Activated CD4-positive, alpha-beta T cell treated with anti-CD3 and anti-CD28 coated beads for 48 hours (primary cell): ENCODE data around the gene STARD13.

Experiments
- DNase-seq: peaks from one replicate; pipeline ENCODE4 v3.0.0-alpha.2; 2020

STARD13 gene

GRCh38 chr13:33134213-33134612, 151.3 kb downstream of the STARD13 start:
- DNase-seq, result no peak

DNA sequence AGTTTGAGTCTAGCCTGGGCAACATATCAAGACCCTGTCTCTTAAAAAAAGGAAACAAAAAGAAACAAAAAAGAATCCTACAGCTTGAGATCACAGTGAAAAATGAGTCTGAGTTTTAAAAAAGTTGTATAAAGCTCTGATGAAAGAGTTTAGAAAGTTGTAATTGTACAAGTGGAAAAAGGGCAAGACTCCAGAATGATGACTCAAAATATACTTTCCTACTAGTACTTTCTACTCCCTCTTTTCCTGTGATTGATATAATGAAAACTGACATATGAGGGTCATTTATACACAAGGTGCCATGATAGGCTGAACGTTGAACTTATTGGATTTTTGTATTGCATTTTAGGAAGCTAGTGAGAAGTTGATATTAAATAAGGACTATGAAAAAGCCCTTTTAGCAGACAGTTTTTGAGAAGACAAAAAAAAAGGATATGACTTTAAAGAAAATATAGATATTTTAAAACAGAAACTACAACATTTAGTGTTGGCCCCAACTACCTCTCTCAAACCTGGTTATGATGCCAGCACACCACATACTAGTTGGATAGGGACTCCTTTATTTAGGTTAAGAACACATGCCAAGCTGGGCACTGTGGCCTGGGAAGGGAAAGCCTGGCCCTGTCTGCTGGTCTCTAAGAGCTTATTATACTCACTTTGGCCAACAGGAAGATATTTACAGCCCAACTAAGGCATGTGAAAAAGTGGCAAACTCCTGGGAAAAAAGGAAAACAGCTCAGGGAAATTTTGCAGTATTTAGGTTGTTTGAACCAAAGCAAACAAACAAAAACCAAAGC, 152.7 kb downstream of the STARD13 start:
- DNase-seq, result no peak

DNA sequence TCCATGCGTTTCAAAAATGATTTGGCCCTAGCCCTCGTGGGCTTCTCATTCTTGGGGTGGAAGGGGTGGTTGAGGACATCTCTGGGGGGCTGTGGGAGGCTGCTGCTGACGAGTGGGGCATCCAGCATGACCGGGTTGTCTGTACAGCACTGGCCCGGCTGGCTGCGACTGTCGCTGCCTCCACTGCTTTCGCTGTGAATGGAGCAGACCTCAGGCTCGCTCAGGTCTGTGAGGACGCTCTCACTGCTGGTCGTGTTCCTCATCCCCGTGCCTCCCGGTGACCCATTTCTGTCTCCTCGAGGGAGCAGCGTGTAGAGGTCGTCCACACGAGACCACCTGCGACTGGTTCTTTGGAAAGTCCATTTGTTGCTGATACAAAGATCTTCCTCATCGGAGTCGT, 155.7 kb downstream of the STARD13 start:
- DNase-seq, result no peak

DNA sequence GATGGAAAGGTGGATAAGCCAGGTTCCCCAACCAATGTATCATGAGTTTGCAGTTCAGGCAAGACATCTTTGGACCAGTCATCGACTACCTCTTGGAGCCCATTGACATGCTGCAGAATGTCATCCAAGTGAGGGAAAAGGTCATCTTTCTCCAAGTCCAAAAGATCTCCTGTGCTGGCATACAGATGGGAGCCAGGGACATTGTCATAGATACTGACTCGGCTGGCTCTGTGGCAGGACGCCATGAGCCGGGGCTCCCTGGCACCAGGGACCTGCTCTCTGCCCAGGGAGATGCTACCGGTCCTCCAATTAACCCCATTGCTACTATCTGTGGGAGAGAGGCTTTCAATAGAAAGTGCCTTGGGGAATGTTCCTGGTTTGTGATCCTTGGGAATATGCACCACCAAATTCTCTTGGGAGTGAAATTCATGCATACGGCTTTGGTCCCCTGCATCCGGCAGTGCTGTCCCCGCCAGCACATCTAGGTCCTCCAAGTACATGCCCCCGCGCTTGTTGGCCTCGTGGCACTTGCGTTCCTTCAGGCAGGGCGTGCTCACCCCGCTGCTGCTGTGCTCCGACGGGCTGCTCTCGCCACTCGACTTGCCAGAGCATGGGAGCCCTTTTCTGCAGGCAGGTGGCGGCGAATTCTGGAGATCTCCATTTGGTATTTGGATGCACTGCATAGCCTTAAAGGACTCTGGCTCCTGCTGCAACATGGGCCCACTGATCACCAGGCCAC, 156.3 kb downstream of the STARD13 start:
- DNase-seq, result no peak

DNA sequence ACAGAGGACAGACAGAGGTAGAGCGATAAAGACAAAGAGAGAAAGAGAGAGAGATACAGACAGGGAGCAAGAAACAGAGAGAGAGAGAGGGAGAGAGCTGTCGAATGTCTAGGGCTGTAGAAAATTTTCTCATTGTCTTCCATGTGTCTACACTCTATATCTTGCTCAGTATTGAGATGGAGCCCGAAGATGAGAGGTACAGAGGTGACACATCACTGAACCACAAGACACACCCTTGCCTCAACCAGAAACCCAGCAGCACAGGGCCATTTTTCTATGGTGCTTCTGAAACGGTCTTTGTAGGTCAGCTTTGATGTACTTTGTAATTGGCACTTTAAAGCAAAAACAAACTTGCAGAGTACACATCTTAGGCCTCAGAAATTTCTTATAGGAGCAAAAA, 157.4 kb downstream of the STARD13 start:
- no peak for DNase-seq

GRCh38 chr13:33127009-33127551, 158.5 kb downstream of the STARD13 start:
- no peak for DNase-seq

- no peak for DNase-seq
These were observed 159.6 kb downstream of the STARD13 start for GRCh38 chr13:33125821-33126570.

DNA sequence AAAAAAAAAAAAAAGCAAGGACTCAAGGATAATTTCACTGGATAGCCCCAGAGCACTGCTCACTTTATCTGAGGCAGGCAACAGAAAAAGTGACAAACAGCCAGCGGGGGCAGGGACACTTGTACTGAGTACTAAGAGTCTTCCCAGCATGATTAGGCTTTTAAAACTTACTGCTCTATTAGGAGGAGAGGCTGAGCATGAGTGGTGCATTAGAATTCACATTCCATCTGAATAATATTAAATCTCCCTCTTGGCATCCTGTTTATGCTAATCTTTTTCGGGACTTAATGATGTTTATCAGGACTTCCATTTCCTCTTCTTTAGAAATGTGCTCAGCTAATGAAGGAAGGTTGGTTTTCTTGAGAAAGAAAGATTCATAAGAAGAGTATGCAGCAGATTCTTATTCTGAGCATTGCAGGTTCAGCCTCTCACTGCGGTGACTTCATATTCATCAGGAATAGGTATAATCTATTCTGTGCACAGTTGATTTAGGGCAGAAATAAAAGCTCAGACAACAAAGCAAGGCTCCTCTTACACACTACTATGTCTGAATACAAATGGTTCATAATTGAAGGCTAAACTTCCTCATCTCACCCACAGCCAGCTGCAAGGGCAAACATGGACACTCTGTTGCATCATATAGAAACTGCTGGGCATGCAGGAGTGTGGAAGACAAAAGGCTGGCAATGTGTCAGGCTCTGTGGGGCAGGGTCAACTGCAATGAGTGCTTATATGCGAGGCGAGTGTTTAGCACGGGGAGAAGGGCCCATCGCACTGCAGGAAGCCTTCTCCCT, 162.3 kb downstream of the STARD13 start:
- DNase-seq, result no peak

GRCh38 chr13:33119856-33120543, 165.6 kb downstream of the STARD13 start:
- DNase-seq, result no peak

- no peak for DNase-seq
These were observed 166.4 kb downstream of the STARD13 start for GRCh38 chr13:33119022-33119781.

GRCh38 chr13:33116321-33117010, 169.1 kb downstream of the STARD13 start:
- DNase-seq, result no peak

DNA sequence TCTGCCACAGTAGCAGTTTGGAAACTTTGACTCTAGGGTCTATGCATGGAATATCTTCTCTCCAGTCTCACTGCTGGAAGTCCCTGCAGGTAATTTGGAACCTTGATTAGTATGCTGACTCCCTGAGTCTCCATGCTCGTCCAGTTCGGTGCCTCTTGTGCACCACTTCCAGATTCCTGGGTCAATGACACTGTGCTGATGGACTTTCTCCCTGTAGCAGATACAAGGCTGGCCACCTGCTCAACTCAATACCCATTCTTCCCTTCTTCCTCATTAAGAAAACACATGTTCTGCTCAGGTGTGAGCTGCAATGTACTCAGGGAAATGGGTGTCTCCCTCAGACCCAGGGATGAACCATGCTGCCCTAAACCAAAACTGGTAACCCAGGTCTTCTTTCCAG, 170.3 kb downstream of the STARD13 start:
- DNase-seq, result no peak

DNA sequence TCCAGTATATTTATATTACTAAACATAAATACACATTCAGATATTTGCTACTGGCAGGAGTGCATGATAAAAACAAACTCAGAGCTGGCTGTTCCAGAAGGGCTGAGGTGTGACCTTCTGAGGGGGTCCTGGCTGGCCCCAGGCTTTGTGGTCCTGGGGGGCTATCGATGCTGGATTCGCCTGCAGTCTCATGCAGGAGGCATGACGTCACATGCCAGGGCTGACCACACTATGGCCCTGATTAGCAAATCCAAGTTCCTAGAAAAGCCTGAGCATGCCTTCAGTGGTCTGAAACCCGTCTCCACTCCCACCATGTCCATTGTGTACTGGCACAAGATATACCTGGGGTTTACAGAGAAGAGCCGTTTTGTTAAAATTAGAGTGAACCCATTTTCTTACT, 171.4 kb downstream of the STARD13 start:
- no peak for DNase-seq

DNA sequence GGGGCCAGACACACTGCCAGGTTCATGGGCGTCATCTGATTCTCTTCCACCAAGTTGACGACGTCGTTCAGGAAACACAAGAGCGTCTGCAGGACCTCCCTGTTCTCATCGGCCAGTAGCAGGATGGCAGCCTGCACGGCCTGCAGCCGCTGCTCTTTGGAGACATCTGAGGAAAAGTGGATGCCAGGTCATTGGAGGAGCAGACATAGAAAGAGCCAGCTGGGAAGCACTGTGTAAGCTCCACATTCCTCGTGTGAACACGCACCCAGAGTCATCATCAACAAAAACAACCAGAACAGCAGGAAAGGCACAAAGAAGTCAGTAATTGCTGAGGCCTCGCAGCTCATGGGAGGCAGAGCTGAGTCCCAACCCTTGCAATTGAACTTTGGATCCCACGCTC, 172.8 kb downstream of the STARD13 start:
- no peak for DNase-seq

DNA sequence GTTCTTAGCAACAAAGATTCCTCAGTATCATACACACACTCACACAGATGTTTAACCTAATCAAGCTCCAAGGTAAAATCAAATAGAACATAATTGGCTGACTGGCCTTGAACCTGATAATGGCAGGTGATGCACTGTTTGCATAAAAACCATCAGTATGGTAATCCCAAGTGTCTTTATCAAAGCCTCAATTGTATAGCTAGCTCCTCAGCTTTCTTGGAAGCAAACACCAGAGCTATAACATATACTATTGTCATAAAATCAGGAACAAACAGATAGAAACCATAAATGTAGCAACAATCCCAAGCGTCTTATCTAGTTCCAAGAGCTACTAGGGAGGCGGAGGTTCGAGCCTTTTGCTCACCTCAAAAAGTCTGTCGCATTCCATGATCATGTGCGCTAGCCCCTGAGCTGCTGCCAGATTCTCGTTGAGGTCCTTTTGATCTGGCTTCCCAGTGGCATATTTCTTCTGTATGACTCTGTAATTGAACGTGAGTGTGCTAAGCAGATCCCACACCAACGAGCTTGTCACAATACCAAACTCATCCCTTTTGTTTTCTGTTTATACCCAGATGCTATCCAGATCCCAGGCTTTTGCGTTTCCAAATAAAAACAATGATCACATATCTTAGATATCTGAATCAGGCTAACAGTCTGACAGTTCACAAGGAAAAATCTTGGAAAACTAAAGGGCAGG, 174.0 kb downstream of the STARD13 start:
- no peak for DNase-seq

- no peak for DNase-seq
These were observed 174.7 kb downstream of the STARD13 start for GRCh38 chr13:33110713-33111413.

GRCh38 chr13:33110386-33110712, 175.2 kb downstream of the STARD13 start:
- no peak for DNase-seq

GRCh38 chr13:33109801-33110200, 175.8 kb downstream of the STARD13 start:
- no peak for DNase-seq

- DNase-seq, result no peak
These were observed 176.3 kb downstream of the STARD13 start for GRCh38 chr13:33109271-33109697.
